Peyer's patch (tissue), 4 donors: ENCODE data around the gene BMP7. TPM values are rescaled to one million over a fixed set of nuclear protein-coding genes. Genes with fewer than 3 reads are reported as not detected.

Experiments used
- DNase-seq, 3 donors: peaks; one replicate each; pipeline ENCODE4 v3.0.0-alpha.2; 2017 to 2019
- H3K27ac ChIP-seq, 4 donors: fragments of 200-600 bp; sonication (generic); one replicate each; pipeline ENCODE4 v1.5.1; 2016 to 2019
- H3K27me3 ChIP-seq, 2 donors: fragments of 200-600 bp; sonication (generic); one replicate each; pipeline ENCODE4 v1.5.1; 2019
- H3K36me3 ChIP-seq, 3 donors: fragments of 200-600 bp; sonication (generic); one replicate each; pipeline ENCODE4 v1.5.1; 2016 to 2019
- H3K4me1 ChIP-seq, 4 donors: fragments of 200-600 bp; sonication (generic); one replicate each; pipeline ENCODE4 v1.5.1; 2016 to 2019
- H3K4me3 ChIP-seq, 4 donors: fragments of 200-600 bp; sonication (generic); 1 replicate in 3 of 4; 2 replicates in 1 of 4; pipeline ENCODE4 v1.5.1; 2016 to 2019; ENCODE audit warnings: mild to moderate bottlenecking in 1 of 4
- H3K9me3 ChIP-seq, 4 donors: fragments of 200-600 bp; sonication (generic); one replicate each; pipeline ENCODE4 v1.5.1; 2016 to 2019; ENCODE audit warnings: mild to moderate bottlenecking in 1 of 4
- POLR2A ChIP-seq, 2 donors: fragments of 450-650 bp; IDR thresholded peaks; one replicate each; pipeline ENCODE4 v1.5.1; 2017; ENCODE audit warnings: antibody characterized with exemption in 2 of 2, mild to moderate bottlenecking in 2 of 2, moderate library complexity in 2 of 2
- total RNA-seq, 4 donors: library from RNA; depleted of rRNA; stranded (reverse); fragments of >200 nt; gene quantifications; one replicate each; pipeline ENCODE4 v1.1.0, GENCODE V29; 2016
- TF ChIP-seq, protein P1 (sequence below), 6 experiments: fragments of 450-650 bp in 4 of 6; fragments of 200-600 bp in 2 of 6; sonication (generic) in 1 of 6; IDR thresholded peaks; one replicate each; pipeline ENCODE4 v1.5.1; 2017 to 2019; ENCODE audit warnings: antibody characterized with exemption in 6 of 6, mild to moderate bottlenecking in 3 of 6, moderate library complexity in 1 of 6

Gene BMP7
- 1 to 10 TPM in 1 of 4 donors, under 1 TPM in 1, not detected in 2; 0.67 to 2.7 TPM for total RNA-seq

DNA sequence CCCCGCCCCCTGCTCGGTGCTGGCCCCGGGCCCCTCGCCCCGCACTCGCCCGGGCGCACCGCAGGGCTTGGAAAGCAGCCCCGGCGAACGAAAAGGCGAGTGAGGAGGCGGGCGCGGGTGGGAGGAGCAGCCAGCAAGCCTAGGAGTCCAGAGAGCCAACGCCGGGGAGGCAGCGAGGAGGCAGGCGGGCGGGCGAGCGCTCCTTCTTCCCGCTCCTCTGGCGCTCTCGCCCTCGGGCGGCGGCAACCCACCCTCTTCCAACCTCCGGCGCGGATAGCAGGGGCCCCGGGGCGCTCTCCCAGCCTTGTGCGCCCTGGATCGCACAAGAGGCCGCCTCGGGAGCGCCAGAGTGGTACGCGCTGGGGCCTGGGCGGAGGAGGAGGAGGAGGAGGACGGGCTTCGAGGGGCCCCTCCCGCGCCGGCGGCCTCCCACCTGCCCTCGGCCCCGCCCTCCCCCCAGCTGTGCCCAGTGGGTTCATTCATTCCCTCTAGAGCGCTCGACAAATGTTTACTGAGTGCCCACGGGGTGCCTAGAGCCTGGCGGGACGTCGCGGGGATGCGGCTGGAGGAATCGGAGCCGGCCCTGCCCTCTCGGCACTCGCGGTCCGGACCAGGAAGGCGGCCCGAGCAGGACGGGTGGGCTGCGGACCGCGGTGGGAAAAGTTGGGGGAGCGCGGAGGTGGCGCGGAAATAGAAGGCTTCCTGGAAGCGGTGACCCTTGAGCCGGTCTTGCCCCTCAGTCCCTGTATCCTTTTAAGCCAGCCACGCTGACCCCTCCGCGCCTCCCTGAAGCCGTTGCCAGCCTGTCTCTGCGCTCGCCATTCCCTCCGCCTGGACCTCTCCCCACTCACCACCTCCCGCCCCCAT lies at the start of gene BMP7:
TSS of gene BMP7 (minus strand) at position 351 of the 867 bp plus-strand sequence. CDS start 519 bp downstream, outside the sequence.
- peak within 1 kb of the TSS; percentile 8 to 42 (median 28) for H3K4me3 ChIP-seq
- peaks cover 0 to 15% of the 10 kb centered on the region in 2 donors for H3K27me3 ChIP-seq
- no peaks in the 10 kb centered on the region for H3K9me3 ChIP-seq
- H3K36me3 ChIP-seq: no peaks in the 10 kb centered on the region
- no peak for DNase-seq
- peaks cover 0 to 19% (median 0%) of the 10 kb centered on the region in 4 donors for H3K4me1 ChIP-seq
- H3K27ac ChIP-seq: no peak within 1 kb of the TSS
- TF ChIP-seq POLR2A (IDR thresholded peaks at IDR 0.05): no peak
- TF ChIP-seq, protein P1, sequence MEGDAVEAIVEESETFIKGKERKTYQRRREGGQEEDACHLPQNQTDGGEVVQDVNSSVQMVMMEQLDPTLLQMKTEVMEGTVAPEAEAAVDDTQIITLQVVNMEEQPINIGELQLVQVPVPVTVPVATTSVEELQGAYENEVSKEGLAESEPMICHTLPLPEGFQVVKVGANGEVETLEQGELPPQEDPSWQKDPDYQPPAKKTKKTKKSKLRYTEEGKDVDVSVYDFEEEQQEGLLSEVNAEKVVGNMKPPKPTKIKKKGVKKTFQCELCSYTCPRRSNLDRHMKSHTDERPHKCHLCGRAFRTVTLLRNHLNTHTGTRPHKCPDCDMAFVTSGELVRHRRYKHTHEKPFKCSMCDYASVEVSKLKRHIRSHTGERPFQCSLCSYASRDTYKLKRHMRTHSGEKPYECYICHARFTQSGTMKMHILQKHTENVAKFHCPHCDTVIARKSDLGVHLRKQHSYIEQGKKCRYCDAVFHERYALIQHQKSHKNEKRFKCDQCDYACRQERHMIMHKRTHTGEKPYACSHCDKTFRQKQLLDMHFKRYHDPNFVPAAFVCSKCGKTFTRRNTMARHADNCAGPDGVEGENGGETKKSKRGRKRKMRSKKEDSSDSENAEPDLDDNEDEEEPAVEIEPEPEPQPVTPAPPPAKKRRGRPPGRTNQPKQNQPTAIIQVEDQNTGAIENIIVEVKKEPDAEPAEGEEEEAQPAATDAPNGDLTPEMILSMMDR (IDR thresholded peaks at IDR 0.05): no peak

DNA sequence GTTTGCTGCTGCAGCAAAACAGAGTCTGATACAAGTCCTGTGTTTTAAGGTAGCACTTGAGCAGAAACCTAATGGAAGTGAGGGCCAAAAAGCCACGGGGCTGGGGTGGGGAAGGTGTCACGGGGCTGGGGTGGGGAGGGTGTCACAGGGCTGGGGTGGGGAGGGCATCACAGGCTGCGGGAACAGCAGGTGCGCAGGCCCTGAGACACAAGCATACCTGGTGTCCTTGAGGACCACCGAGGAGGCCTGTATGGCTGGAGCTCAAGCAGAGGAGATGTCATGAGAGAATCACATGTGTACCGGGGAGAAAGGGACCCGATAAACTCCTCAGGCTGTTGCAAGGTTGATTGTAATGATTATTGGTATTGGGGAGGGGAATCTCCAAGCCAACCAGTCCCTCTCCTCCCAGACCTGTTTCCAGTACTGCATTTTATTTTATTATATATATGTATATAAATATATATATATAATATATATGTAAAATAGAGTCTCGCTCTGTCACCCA lies 49.6 kb upstream of the BMP7 start:
- Histone ChIP-seq H3K36me3 (no peaks in the 10 kb centered on the region), H3K4me3 (no peak overlapping the region), H3K4me1 (no peaks in the 10 kb centered on the region)

DNA sequence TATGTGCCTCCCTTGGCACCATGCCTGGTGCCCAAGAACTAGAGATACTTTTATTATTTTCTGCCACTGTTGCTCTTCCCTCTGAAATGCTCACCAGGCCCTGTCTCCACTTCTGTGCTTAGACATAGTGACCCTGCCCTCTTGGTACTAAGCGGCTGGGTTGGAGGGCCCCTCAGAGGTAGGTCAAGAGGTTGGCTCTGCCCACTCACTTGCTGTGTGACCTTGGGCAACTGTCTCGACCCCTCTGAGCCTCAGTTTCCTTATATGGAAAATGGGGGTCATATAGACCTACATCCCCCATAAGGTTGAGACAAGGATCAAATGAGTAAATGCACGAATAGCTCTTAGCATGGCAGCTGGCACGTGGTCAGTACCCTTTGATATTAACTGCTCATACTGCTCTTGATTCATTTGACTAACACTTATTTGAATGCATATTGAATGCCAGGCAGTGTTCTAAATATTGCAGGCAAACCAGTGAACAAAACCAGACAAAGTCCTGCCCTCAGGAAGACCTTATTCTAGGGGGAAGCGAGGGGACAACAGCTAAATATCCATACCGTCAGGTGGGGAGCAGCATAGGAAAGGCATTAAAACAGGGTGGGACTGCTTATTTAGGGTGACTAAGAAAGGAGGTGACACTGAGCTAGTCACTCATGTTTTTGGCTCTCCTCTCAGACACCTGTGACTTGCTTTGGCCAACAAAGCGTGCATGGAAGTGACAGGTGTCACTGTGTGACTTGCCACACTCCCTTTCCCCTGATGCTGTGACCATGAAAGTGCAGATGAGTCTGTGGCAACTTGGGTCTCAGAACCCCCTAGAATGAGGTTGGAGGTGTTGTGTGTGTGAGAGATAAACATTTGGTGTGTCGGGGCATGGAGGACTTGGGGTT lies 48.9 kb upstream of the BMP7 start:
- Histone ChIP-seq H3K4me3 (no peak overlapping the region), H3K4me1 (no peaks in the 10 kb centered on the region), H3K36me3 (no peaks in the 10 kb centered on the region), H3K27me3 (no peaks in the 10 kb centered on the region), H3K9me3 (no peaks in the 10 kb centered on the region), H3K27ac (no peak overlapping the region)
- no peak for DNase-seq
- TF ChIP-seq, protein P1 (IDR thresholded peaks at IDR 0.05): no peak
- no peak for TF ChIP-seq POLR2A (IDR thresholded peaks at IDR 0.05)

More for the DNA sequence above, 49.6 kb upstream of the BMP7 start:
- Histone ChIP-seq H3K27ac (no peak overlapping the region), H3K9me3 (no peaks in the 10 kb centered on the region), H3K27me3 (no peaks in the 10 kb centered on the region)
- TF ChIP-seq, protein P1 (IDR thresholded peaks at IDR 0.05): no peak
- no peak for TF ChIP-seq POLR2A (IDR thresholded peaks at IDR 0.05)
- DNase-seq: no peak

DNA sequence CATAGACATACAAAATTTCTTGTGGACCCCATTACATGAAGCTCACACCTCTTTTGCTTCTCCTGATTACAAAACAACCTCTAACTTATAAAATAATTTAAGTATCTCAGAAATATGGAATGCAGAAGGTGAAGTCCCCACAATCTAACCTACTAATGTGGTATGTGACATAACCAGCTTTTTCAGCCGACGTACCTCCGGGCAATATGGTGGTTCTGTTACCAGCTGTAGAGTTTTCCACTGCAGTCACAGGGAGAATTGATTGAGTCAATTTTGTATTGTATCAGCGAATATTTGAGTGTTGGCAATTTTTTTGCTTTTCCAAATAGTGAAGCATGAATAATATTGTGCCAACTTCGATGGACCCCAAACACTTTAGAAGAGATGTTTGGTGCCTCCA lies 47.5 kb upstream of the BMP7 start:
- Histone ChIP-seq H3K4me3 (no peak overlapping the region), H3K9me3 (no peaks in the 10 kb centered on the region), H3K27me3 (no peaks in the 10 kb centered on the region), H3K4me1 (no peaks in the 10 kb centered on the region), H3K27ac (no peak overlapping the region), H3K36me3 (no peaks in the 10 kb centered on the region)
- no peak for DNase-seq
- no peak for TF ChIP-seq POLR2A (IDR thresholded peaks at IDR 0.05)
- TF ChIP-seq, protein P1 (IDR thresholded peaks at IDR 0.05): no peak

DNA sequence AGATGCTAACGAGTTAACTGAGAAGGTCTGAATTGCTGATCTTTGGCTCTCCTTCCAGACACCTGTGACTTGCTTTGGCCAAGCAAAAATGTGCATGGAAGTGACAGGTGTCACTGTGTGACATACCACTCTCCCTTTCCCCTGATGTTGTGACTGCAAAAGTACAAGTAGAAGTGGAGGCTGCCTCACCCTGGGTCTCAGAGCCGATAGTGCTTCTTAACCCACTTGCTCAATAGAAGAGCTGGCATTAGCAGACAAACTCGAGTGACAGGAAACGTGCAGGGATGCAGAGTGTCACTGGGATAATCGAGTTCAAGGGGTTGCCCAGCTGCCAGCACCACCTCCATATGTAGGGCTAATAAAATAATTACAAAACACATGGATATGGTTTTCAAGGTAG lies 46.8 kb upstream of the BMP7 start:
- no peaks in the 10 kb centered on the region for H3K36me3 ChIP-seq
- H3K9me3 ChIP-seq: no peaks in the 10 kb centered on the region
- no peak for TF ChIP-seq POLR2A (IDR thresholded peaks at IDR 0.05)
- TF ChIP-seq, protein P1 (IDR thresholded peaks at IDR 0.05): no peak
- H3K27ac ChIP-seq: no peak overlapping the region
- H3K4me1 ChIP-seq: no peaks in the 10 kb centered on the region
- no peak for DNase-seq
- H3K4me3 ChIP-seq: no peak overlapping the region
- no peaks in the 10 kb centered on the region for H3K27me3 ChIP-seq
